ENCODE measurements around the gene DAP. TPM values are rescaled to one million over a fixed set of nuclear protein-coding genes. Genes with fewer than 3 reads are reported as not detected.

DAP gene
- total and polyA plus RNA-seq, 2 experiments from 2014 or later = 35.7 to 37.6 TPM

DNA sequence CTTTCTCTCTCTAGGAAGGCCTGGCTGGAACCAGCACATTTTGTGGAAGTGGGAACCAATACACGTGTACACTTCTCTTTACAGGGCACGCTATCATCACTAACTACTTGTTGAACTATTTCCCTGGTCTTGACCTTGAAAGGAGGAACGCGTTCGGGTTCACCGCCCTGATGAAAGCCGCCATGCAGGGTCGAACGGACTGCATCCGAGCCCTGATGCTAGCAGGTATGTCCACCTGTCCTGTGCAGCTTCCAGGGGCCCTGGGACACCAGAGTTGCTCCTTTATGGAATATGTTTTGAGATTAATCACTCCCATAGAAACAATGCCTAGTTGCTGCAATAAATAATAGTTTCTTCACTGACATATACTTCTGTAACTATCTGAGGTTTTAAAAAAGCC is 123.1 kb downstream of the DAP start:
- Histone ChIP-seq H3K9me2 (ENCODE audit: insufficient read depth) (0 out of 2 replicates have a peak, but pooled peaks cover 2% of the 10 kb centered on the region), H3K36me3 (ENCODE audit: insufficient read depth) (no peaks in the 10 kb centered on the region), H3K79me2 (replicated peaks; ENCODE audit: insufficient read depth) (peaks cover 36% of the 10 kb centered on the region), H2AFZ (peak overlapping the region; percentile 85; the same call in 1 of the 2 replicates), H3K27ac (ENCODE audit: low read depth) (peak overlapping the region; percentile 76), H3K4me2 (peak overlapping the region; percentile 76), H3F3A (replicated peaks; ENCODE audit: low read depth) (0 out of 2 replicates have a peak, but pooled peaks cover 11% of the 10 kb centered on the region), H4K20me1 (replicated peaks; ENCODE audit: insufficient read depth) (no peaks in the 10 kb centered on the region), H3K27me3 (ENCODE audit: insufficient read depth) (no peaks in the 10 kb centered on the region), H3K4me1 (ENCODE audit: insufficient read depth) (peaks cover 53% of the 10 kb centered on the region), H3K4me3 (peak overlapping the region; percentile 47)
- Mint-ChIP-seq H3K4me1 (peaks cover 69% of the 10 kb centered on the region), H3K27ac (peak overlapping the region; percentile 95), H3K27me3 (ENCODE audit: insufficient read depth, low read depth, poor library complexity) (peaks cover 24% of the 10 kb centered on the region), H3K4me3 (peak overlapping the region; percentile 76), H3K36me3 (ENCODE audit: low read depth) (peaks cover 24% of the 10 kb centered on the region), H3K9me3 (no peaks in the 10 kb centered on the region; the same call in 2 of the 3 replicates)
- TF ChIP-seq ZNF331 (CRISPR knock-in tag; IDR thresholded peaks at IDR 0.05; ENCODE audit: low read depth) = no peak
- ATAC-seq (no peak; the same call in 2 of the 3 replicates), DNase-seq (ENCODE audit: low spot score) (peak; percentile 30)

DNA sequence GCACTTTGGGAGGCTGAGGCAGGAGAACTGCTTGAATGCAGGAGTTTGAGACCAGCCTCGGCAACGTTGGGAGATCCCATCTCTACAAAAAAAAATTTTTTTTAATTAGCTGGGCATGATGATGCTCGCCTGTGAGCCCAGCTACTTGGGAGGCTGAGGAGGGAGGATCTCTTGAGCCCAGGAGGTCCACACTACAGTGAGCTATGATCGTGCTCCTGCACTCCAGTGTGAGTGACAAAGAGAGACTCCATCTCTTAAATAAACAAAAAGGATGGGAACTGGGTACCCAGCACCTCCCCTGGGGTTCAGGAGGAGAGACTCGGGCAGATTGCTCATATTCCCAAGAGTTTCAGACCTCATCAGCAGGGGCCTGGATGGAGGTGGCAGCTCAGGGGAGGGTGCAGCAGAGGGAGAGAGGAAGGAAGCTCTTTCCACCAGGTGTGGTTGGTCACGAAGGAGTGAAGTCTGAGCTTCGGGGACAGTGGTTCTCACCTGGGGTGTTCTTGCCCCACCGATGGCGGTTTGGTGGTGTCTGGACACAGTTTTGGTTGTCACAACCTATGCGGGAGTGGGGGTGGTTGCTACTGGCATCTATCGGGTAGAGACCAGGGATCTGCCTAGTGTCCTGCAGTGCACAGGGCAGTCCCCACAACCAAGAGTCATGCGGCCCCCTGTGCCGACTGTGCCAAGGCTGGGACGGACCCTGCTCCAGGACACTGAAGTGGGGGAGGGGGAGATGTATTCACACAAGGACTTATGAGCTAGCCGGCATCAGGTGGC is 124.5 kb downstream of the DAP start:
- Histone ChIP-seq H3F3A (replicated peaks; ENCODE audit: low read depth) (0 out of 2 replicates have a peak, but pooled peaks cover 11% of the 10 kb centered on the region), H3K36me3 (ENCODE audit: insufficient read depth) (no peaks in the 10 kb centered on the region), H3K27me3 (ENCODE audit: insufficient read depth) (no peaks in the 10 kb centered on the region), H3K27ac (ENCODE audit: low read depth) (peak overlapping the region; percentile 79; the same call in 1 of the 2 replicates), H3K9me2 (ENCODE audit: insufficient read depth) (0 out of 2 replicates have a peak, but pooled peaks cover 2% of the 10 kb centered on the region), H3K79me2 (replicated peaks; ENCODE audit: insufficient read depth) (peaks cover 24% of the 10 kb centered on the region), H4K20me1 (replicated peaks; ENCODE audit: insufficient read depth) (no peaks in the 10 kb centered on the region), H3K4me1 (ENCODE audit: insufficient read depth) (peaks cover 43% of the 10 kb centered on the region), H3K4me3 (no peak overlapping the region; the same call in 1 of the 2 replicates), H2AFZ (no peak overlapping the region; the same call in 1 of the 2 replicates), H3K4me2 (peak overlapping the region; percentile 76)
- no peak for DNase-seq (ENCODE audit: low spot score)
- peaks cover 27% of the 10 kb centered on the region for H3K27me3 Mint-ChIP-seq (ENCODE audit: insufficient read depth, low read depth, poor library complexity)
- no peak for TF ChIP-seq CREB1 (CRISPR knock-in tag; IDR thresholded peaks at IDR 0.05; ENCODE audit: low read depth)
- TF ChIP-seq, protein P1, sequence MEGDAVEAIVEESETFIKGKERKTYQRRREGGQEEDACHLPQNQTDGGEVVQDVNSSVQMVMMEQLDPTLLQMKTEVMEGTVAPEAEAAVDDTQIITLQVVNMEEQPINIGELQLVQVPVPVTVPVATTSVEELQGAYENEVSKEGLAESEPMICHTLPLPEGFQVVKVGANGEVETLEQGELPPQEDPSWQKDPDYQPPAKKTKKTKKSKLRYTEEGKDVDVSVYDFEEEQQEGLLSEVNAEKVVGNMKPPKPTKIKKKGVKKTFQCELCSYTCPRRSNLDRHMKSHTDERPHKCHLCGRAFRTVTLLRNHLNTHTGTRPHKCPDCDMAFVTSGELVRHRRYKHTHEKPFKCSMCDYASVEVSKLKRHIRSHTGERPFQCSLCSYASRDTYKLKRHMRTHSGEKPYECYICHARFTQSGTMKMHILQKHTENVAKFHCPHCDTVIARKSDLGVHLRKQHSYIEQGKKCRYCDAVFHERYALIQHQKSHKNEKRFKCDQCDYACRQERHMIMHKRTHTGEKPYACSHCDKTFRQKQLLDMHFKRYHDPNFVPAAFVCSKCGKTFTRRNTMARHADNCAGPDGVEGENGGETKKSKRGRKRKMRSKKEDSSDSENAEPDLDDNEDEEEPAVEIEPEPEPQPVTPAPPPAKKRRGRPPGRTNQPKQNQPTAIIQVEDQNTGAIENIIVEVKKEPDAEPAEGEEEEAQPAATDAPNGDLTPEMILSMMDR (conservative IDR thresholded peaks at IDR 0.05; ENCODE audit: low read depth in 2 of 2) = no peak
- no peak for TF ChIP-seq NANOG (IDR thresholded peaks at IDR 0.05; ENCODE audit: borderline replicate concordance)
- no peak for TF ChIP-seq ZNF331 (CRISPR knock-in tag; IDR thresholded peaks at IDR 0.05; ENCODE audit: low read depth)
- no peak for TF ChIP-seq EZH2 (IDR thresholded peaks at IDR 0.05; ENCODE audit: low read depth, unreplicated experiment)
- no peak for TF ChIP-seq ETS1 (IDR thresholded peaks at IDR 0.05)
- no peak for TF ChIP-seq POLR2AphosphoS5 (IDR thresholded peaks at IDR 0.05; ENCODE audit: low read depth)
- no peak for TF ChIP-seq STAT1 (IDR thresholded peaks at IDR 0.05; ENCODE audit: unreplicated experiment)
- TF ChIP-seq JUNB (IDR thresholded peaks at IDR 0.05; ENCODE audit: unreplicated experiment) = no peak
- TF ChIP-seq, protein P2, sequence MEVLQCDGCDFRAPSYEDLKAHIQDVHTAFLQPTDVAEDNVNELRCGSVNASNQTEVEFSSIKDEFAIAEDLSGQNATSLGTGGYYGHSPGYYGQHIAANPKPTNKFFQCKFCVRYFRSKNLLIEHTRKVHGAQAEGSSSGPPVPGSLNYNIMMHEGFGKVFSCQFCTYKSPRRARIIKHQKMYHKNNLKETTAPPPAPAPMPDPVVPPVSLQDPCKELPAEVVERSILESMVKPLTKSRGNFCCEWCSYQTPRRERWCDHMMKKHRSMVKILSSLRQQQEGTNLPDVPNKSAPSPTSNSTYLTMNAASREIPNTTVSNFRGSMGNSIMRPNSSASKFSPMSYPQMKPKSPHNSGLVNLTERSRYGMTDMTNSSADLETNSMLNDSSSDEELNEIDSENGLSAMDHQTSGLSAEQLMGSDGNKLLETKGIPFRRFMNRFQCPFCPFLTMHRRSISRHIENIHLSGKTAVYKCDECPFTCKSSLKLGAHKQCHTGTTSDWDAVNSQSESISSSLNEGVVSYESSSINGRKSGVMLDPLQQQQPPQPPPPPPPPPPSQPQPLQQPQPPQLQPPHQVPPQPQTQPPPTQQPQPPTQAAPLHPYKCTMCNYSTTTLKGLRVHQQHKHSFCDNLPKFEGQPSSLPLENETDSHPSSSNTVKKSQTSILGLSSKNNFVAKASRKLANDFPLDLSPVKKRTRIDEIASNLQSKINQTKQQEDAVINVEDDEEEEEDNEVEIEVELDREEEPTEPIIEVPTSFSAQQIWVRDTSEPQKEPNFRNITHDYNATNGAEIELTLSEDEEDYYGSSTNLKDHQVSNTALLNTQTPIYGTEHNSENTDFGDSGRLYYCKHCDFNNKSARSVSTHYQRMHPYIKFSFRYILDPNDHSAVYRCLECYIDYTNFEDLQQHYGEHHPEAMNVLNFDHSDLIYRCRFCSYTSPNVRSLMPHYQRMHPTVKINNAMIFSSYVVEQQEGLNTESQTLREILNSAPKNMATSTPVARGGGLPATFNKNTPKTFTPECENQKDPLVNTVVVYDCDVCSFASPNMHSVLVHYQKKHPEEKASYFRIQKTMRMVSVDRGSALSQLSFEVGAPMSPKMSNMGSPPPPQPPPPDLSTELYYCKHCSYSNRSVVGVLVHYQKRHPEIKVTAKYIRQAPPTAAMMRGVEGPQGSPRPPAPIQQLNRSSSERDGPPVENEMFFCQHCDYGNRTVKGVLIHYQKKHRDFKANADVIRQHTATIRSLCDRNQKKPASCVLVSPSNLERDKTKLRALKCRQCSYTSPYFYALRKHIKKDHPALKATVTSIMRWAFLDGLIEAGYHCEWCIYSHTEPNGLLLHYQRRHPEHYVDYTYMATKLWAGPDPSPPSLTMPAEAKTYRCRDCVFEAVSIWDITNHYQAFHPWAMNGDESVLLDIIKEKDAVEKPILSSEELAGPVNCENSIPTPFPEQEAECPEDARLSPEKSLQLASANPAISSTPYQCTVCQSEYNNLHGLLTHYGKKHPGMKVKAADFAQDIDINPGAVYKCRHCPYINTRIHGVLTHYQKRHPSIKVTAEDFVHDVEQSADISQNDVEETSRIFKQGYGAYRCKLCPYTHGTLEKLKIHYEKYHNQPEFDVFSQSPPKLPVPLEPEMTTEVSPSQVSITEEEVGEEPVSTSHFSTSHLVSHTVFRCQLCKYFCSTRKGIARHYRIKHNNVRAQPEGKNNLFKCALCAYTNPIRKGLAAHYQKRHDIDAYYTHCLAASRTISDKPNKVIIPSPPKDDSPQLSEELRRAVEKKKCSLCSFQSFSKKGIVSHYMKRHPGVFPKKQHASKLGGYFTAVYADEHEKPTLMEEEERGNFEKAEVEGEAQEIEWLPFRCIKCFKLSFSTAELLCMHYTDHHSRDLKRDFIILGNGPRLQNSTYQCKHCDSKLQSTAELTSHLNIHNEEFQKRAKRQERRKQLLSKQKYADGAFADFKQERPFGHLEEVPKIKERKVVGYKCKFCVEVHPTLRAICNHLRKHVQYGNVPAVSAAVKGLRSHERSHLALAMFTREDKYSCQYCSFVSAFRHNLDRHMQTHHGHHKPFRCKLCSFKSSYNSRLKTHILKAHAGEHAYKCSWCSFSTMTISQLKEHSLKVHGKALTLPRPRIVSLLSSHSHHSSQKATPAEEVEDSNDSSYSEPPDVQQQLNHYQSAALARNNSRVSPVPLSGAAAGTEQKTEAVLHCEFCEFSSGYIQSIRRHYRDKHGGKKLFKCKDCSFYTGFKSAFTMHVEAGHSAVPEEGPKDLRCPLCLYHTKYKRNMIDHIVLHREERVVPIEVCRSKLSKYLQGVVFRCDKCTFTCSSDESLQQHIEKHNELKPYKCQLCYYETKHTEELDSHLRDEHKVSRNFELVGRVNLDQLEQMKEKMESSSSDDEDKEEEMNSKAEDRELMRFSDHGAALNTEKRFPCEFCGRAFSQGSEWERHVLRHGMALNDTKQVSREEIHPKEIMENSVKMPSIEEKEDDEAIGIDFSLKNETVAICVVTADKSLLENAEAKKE (CRISPR knock-in tag; IDR thresholded peaks at IDR 0.05) = no peak
- ATAC-seq = peak; percentile 4
- H3K4me1 Mint-ChIP-seq = peaks cover 68% of the 10 kb centered on the region
- peaks cover 12% of the 10 kb centered on the region for H3K36me3 Mint-ChIP-seq (ENCODE audit: low read depth)
- no peaks in the 10 kb centered on the region; the same call in 2 of the 3 replicates for H3K9me3 Mint-ChIP-seq
- H3K27ac Mint-ChIP-seq = peak overlapping the region; percentile 95
- H3K4me3 Mint-ChIP-seq = peak overlapping the region; percentile 76
